DND-41 (cell line): Measurements from ENCODE around the gene LRRC40.

Source experiments
- ATAC-seq: fragments of 200-7000 bp; cut with Tn5 transposase; 3 replicates; pipeline ENCODE4 v1.9.1; 2021; ENCODE audit warnings: low read depth; ENCODE audit not compliant: insufficient read depth
- DNase-seq: peaks from one replicate; pipeline ENCODE4 v3.0.0-alpha.2; 2020
- H2AFZ ChIP-seq: 2 replicates; pipeline ENCODE4 v1.6.0; 2012; ENCODE audit warnings: low read depth, low read length
- H3K27ac ChIP-seq: 2 replicates; pipeline ENCODE4 v1.5.1; 2012; ENCODE audit warnings: low read length, inconsistent platforms
- H3K27me3 ChIP-seq: fragments of 200-600 bp; sonication (generic); 2 replicates; pipeline ENCODE4 v1.6.0; 2012; ENCODE audit warnings: low read length, mild to moderate bottlenecking, inconsistent platforms; ENCODE audit not compliant: insufficient read depth, poor library complexity
- H3K36me3 ChIP-seq: 2 replicates; pipeline ENCODE4 v1.5.1; 2012; ENCODE audit warnings: low read length, inconsistent platforms; ENCODE audit not compliant: insufficient read depth
- H3K4me1 ChIP-seq: 2 replicates; pipeline ENCODE4 v1.5.1; 2012; ENCODE audit warnings: mild to moderate bottlenecking, low read length; ENCODE audit not compliant: insufficient read depth
- H3K4me2 ChIP-seq: 2 replicates; pipeline ENCODE4 v1.6.0; 2012; ENCODE audit warnings: mild to moderate bottlenecking, moderate library complexity, low read length, inconsistent platforms; ENCODE audit not compliant: insufficient read depth
- H3K4me3 ChIP-seq, 2 experiments: fragments of 200-600 bp in 1 of 2; shearing (Covaris generic) in 1 of 2; 2 replicates each; pipeline ENCODE4 v1.5.1; 2012 to 2016; ENCODE audit warnings: inconsistent platforms in 2 of 2, low read length in 2 of 2, mild to moderate bottlenecking in 2 of 2, low read depth in 1 of 2, moderate library complexity in 1 of 2
- H3K79me2 ChIP-seq: 2 replicates; pipeline ENCODE4 v1.6.0; 2012; ENCODE audit warnings: low read length, inconsistent platforms; ENCODE audit not compliant: insufficient read depth
- H3K9ac ChIP-seq: 2 replicates; pipeline ENCODE4 v1.6.0; 2012; ENCODE audit warnings: low read depth, mild to moderate bottlenecking, inconsistent platforms, low read length, moderate library complexity
- H3K9me3 ChIP-seq: 2 replicates; pipeline ENCODE4 v1.5.1; 2012; ENCODE audit warnings: low read length, moderate library complexity, mild to moderate bottlenecking, inconsistent platforms; ENCODE audit not compliant: insufficient read depth, severe bottlenecking
- H4K20me1 ChIP-seq: 2 replicates; pipeline ENCODE4 v1.6.0; 2012; ENCODE audit warnings: low read length; ENCODE audit not compliant: insufficient read depth
- CTCF ChIP-seq: IDR thresholded peaks from 2 replicates; pipeline ENCODE4 v1.5.1; 2012; ENCODE audit warnings: borderline replicate concordance, low read length, moderate library complexity, mild to moderate bottlenecking; ENCODE audit not compliant: poor library complexity, severe bottlenecking; ENCODE audit errors: extremely low read depth
- EZH2 ChIP-seq: IDR thresholded peaks from 3 replicates; pipeline ENCODE4 v1.6.1; 2012; ENCODE audit warnings: borderline replicate concordance, low read depth, mild to moderate bottlenecking, moderate library complexity, low read length, inconsistent platforms; ENCODE audit not compliant: severe bottlenecking

LRRC40 gene

GRCh38 chr1:70115315-70115714 lies 90.1 kb downstream of the LRRC40 start:
- no peak overlapping the region for H3K4me3 ChIP-seq
- no peaks in the 10 kb centered on the region for H4K20me1 ChIP-seq
- no peaks in the 10 kb centered on the region for H3K4me1 ChIP-seq
- H3K36me3 ChIP-seq: no peaks in the 10 kb centered on the region
- ATAC-seq: no peak
- H3K27me3 ChIP-seq: no peaks in the 10 kb centered on the region
- H3K27ac ChIP-seq: no peak overlapping the region
- DNase-seq: no peak
- no peaks in the 10 kb centered on the region for H3K9me3 ChIP-seq
- TF ChIP-seq EZH2: no peak
- no peak for TF ChIP-seq CTCF
- no peak overlapping the region for H3K4me2 ChIP-seq
- H2AFZ ChIP-seq: no peak overlapping the region
- no peak overlapping the region for H3K9ac ChIP-seq
- H3K79me2 ChIP-seq: no peaks in the 10 kb centered on the region

GRCh38 chr1:70112838-70113237 lies 92.5 kb downstream of the LRRC40 start:
- Histone ChIP-seq H3K9ac (no peak overlapping the region), H3K27ac (no peak overlapping the region), H4K20me1 (no peaks in the 10 kb centered on the region), H3K79me2 (no peaks in the 10 kb centered on the region), H3K36me3 (no peaks in the 10 kb centered on the region), H2AFZ (no peak overlapping the region), H3K4me1 (no peaks in the 10 kb centered on the region), H3K9me3 (no peaks in the 10 kb centered on the region), H3K4me3 (no peak overlapping the region), H3K27me3 (no peaks in the 10 kb centered on the region), H3K4me2 (no peak overlapping the region)
- ATAC-seq (no peak), DNase-seq (no peak)
- TF ChIP-seq EZH2 (no peak), CTCF (peak; percentile 26)

- Histone ChIP-seq H3K36me3 (no peaks in the 10 kb centered on the region), H4K20me1 (no peaks in the 10 kb centered on the region), H3K79me2 (no peaks in the 10 kb centered on the region), H3K27me3 (peaks cover 4% of the 10 kb centered on the region), H3K4me3 (no peak overlapping the region), H2AFZ (no peak overlapping the region), H3K4me2 (no peak overlapping the region), H3K4me1 (no peaks in the 10 kb centered on the region), H3K27ac (no peak overlapping the region), H3K9ac (no peak overlapping the region), H3K9me3 (no peaks in the 10 kb centered on the region)
- no peak for ATAC-seq
- TF ChIP-seq EZH2 (no peak), CTCF (no peak)
- no peak for DNase-seq
Measured at GRCh38 chr1:70109241-70109640, 96.1 kb downstream of the LRRC40 start.

- DNase-seq: no peak
- no peak overlapping the region for H3K27ac ChIP-seq
- no peak for TF ChIP-seq CTCF
- no peak for TF ChIP-seq EZH2
Measured at GRCh38 chr1:70103770-70104169, 101.6 kb downstream of the LRRC40 start.

More at GRCh38 chr1:70103770-70104169, 101.6 kb downstream of the LRRC40 start:
- Histone ChIP-seq H2AFZ (no peak overlapping the region), H3K79me2 (no peaks in the 10 kb centered on the region), H3K4me3 (no peak overlapping the region), H4K20me1 (no peaks in the 10 kb centered on the region), H3K4me2 (no peak overlapping the region), H3K36me3 (no peaks in the 10 kb centered on the region), H3K4me1 (no peaks in the 10 kb centered on the region), H3K9me3 (no peaks in the 10 kb centered on the region), H3K27me3 (peaks cover 4% of the 10 kb centered on the region), H3K9ac (no peak overlapping the region)
- ATAC-seq: no peak
